ENCODE measurements around the gene PCLAF.
"Not testable (repeated sequence)": the region's sequence is repeated elsewhere in the genome, so short reads cannot be mapped to it uniquely, and the experiment has no call there.

PCLAF gene

GRCh38 chr15:64373360-64373759 lies 7.9 kb downstream of the PCLAF start:
- TF ChIP-seq, protein P1, sequence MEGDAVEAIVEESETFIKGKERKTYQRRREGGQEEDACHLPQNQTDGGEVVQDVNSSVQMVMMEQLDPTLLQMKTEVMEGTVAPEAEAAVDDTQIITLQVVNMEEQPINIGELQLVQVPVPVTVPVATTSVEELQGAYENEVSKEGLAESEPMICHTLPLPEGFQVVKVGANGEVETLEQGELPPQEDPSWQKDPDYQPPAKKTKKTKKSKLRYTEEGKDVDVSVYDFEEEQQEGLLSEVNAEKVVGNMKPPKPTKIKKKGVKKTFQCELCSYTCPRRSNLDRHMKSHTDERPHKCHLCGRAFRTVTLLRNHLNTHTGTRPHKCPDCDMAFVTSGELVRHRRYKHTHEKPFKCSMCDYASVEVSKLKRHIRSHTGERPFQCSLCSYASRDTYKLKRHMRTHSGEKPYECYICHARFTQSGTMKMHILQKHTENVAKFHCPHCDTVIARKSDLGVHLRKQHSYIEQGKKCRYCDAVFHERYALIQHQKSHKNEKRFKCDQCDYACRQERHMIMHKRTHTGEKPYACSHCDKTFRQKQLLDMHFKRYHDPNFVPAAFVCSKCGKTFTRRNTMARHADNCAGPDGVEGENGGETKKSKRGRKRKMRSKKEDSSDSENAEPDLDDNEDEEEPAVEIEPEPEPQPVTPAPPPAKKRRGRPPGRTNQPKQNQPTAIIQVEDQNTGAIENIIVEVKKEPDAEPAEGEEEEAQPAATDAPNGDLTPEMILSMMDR (IDR thresholded peaks at IDR 0.05; ENCODE audit: insufficient read depth, low read length, missing control alignments): no peak
- ChIA-PET CTCF (no interaction called here), POLR2A (no interaction called here)
- H3K4me3 ChIP-seq (ENCODE audit: low read depth, low read length): no peak overlapping the region
- no peak for DNase-seq (ENCODE audit: low read depth, low spot score)

DNA sequence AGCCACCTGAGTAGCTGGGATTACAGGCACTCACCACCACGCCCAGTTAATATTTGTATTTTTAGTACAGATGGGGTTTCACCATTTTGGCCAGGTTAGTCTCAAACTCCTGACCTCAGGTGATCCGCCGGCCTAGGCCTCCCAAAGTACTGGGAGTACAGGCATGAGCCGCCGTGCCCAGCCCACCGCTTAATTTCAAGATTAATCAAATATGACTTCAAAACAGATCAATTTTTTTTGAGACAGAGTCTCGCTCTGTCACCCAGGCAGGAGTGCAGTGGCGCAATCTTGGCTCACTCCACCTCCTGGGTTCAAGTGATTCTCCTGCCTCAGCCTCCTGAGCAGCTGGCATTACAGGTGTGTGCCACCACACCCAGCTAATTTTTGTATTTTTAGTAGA lies 9.9 kb downstream of the PCLAF start:
- DNase-seq (ENCODE audit: low read depth, low spot score); POLR2A ChIA-PET; H3K4me3 ChIP-seq (ENCODE audit: low read depth, low read length); CTCF ChIA-PET: not testable (repeated sequence)

- no peak for DNase-seq (ENCODE audit: low read depth, low spot score)
- TF ChIP-seq, protein P1 (IDR thresholded peaks at IDR 0.05; ENCODE audit: insufficient read depth, low read length, missing control alignments): no peak
- no peak overlapping the region for H3K4me3 ChIP-seq (ENCODE audit: low read depth, low read length)
- CTCF ChIA-PET: interaction anchor here (0.9 to 1.2 kb wide), 3 partner anchors 11 to 159 kb away, joined by 4 read pairs; partner anchors contain the start of gene CSNK1G1
- POLR2A ChIA-PET: no interaction called here
These were observed 12.1 kb downstream of the PCLAF start for GRCh38 chr15:64369078-64369607.

GRCh38 chr15:64361259-64361658 lies 20.0 kb downstream of the PCLAF start:
- ChIA-PET POLR2A (interaction anchor here (0.6 kb wide), 2 partner anchors 52 to 211 kb away, joined by 5 read pairs; no protein-coding TSS in a partner anchor), CTCF (interaction anchor here (1.1 to 1.4 kb wide), 3 partner anchors 10 to 198 kb away, joined by 3 to 4 read pairs (median 3); partner anchors contain the start of gene PPIB)
- no peak for DNase-seq (ENCODE audit: low read depth, low spot score)

GRCh38 chr15:64356710-64357040 lies 24.6 kb downstream of the PCLAF start:
- peak overlapping the region; percentile 95 for H3K4me3 ChIP-seq (ENCODE audit: low read depth, low read length)
- POLR2A ChIA-PET: no interaction called here

More at GRCh38 chr15:64361259-64361658, 20.0 kb downstream of the PCLAF start:
- H3K4me3 ChIP-seq (ENCODE audit: low read depth, low read length): no peak overlapping the region
- TF ChIP-seq, protein P1 (IDR thresholded peaks at IDR 0.05; ENCODE audit: insufficient read depth, low read length, missing control alignments): no peak

DNA sequence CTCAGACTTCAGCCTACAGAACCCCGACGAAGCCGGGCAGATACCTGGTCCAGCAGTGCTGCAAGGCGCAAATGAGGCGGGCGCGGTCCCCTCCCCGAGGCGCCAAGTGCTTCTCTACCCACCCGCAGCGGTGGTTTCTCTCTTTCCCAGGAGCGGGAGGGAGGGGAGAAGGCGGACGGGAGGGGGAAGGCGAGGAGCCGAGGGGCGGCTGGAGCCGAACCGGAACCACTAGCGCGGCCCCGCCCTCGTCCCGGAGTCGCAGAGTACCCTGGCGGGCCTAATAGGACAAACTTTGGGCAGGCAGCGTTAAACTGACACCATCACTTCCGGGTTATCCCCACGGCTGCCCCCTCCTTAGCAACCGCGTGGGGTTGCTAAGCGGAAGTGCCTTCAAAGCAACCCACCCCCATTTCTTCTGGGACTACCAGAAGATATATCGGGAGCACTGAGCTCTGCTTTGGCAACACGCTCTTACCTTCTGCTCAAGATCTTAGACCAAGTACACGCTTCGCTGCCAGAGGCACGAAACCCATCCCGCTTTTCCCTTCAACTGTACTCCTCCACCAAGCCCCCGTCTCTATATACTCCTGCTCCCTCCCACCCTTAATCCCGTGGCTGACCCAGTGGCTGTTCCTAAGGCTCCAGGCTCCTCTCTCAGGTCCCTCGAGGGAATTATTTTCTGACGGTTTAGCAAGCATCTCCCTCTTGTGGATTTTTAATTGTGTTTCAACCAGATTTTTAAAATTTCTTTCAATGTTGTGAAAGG lies 25.1 kb downstream of the PCLAF start, which contains the start of gene CSNK1G1:
TSS of gene CSNK1G1 (minus strand) at position 230 of the 766 bp plus-strand sequence. CDS start 55,674 bp downstream, outside the sequence.
- H3K4me3 ChIP-seq (ENCODE audit: low read depth, low read length): peak within 1 kb of the TSS; percentile 95
- ChIA-PET CTCF (interaction anchor here (0.6 to 1.4 kb wide), 14 partner anchors 9 to 202 kb away, joined by 3 to 11 read pairs (median 5); partner anchors contain the start of gene TRIP4), POLR2A (no interaction called here)
- TF ChIP-seq, protein P1 (IDR thresholded peaks at IDR 0.05; ENCODE audit: insufficient read depth, low read length, missing control alignments): peak; percentile 21
- DNase-seq (ENCODE audit: low read depth, low spot score): peak; percentile 84

More at GRCh38 chr15:64356710-64357040, 24.6 kb downstream of the PCLAF start:
- CTCF ChIA-PET: interaction anchor here (1.0 to 1.4 kb wide), 9 partner anchors 12 to 203 kb away, joined by 3 to 11 read pairs (median 5); partner anchors contain the start of gene TRIP4
- DNase-seq (ENCODE audit: low read depth, low spot score): no peak
- TF ChIP-seq, protein P1 (IDR thresholded peaks at IDR 0.05; ENCODE audit: insufficient read depth, low read length, missing control alignments): no peak
